Measurements from ENCODE around the gene OPHN1. TPM values are rescaled to one million over a fixed set of nuclear protein-coding genes. Genes with fewer than 3 reads are reported as not detected.
A peak's percentile ranks its signal among the peaks of the same experiment; 100 is the strongest.
"Not testable (repeated sequence)": the region's sequence is repeated elsewhere in the genome, so short reads cannot be mapped to it uniquely, and the experiment has no call there.

The OPHN1 gene
- total and polyA plus RNA-seq, 12 donors: 2.1 to 7.1 (median 5.2) TPM

- no peaks in the 10 kb centered on the region for H3K4me1 ChIP-seq
- no peak overlapping the region for H3K4me3 ChIP-seq
- no peaks in the 10 kb centered on the region for H3K9me3 ChIP-seq
- H3K27ac ChIP-seq: no peak overlapping the region
- H3K27me3 ChIP-seq: peaks cover 0 to 1% (median 0%) of the 10 kb centered on the region in 7 donors
- WGBS, 2 donors: 46% methylated on average over 3 of the region's 3 CpGs
- intact Hi-C loops (cut with DNase I): no loop called here
- no peaks in the 10 kb centered on the region for H3K36me3 ChIP-seq
- TF ChIP-seq CTCF (IDR thresholded peaks at IDR 0.05): no peak
- no peak for DNase-seq
- no peak for ATAC-seq
Measured at GRCh38 chrX:68354879-68355628, 78.2 kb downstream of the OPHN1 start.

GRCh38 chrX:68345025-68345424 lies 88.3 kb downstream of the OPHN1 start:
- Histone ChIP-seq H3K4me3 (no peak overlapping the region), H3K27me3 (peaks cover 0 to 10% (median 0%) of the 10 kb centered on the region in 7 donors), H3K4me1 (peaks cover 0 to 7% (median 0%) of the 10 kb centered on the region in 9 donors), H3K27ac (no peak overlapping the region), H3K9me3 (no peaks in the 10 kb centered on the region), H3K36me3 (no peaks in the 10 kb centered on the region)
- ATAC-seq (no peak), DNase-seq (no peak)
- intact Hi-C loops (cut with DNase I): no loop called here
- 33 to 38% methylated on average over 1 of the region's 1 CpG for WGBS, 2 donors
- no peak for TF ChIP-seq CTCF (IDR thresholded peaks at IDR 0.05)

GRCh38 chrX:68343551-68343950 lies 89.7 kb downstream of the OPHN1 start:
- DNase-seq (no peak), ATAC-seq (no peak)
- no peak overlapping the region for H3K27ac ChIP-seq
- peaks cover 0 to 10% (median 0%) of the 10 kb centered on the region in 7 donors for H3K27me3 ChIP-seq
- intact Hi-C loops (cut with DNase I): no loop called here
- no peaks in the 10 kb centered on the region for H3K9me3 ChIP-seq
- no peak for TF ChIP-seq CTCF (IDR thresholded peaks at IDR 0.05)
- no peaks in the 10 kb centered on the region for H3K36me3 ChIP-seq
- H3K4me3 ChIP-seq: no peak overlapping the region
- H3K4me1 ChIP-seq: peaks cover 0 to 7% (median 0%) of the 10 kb centered on the region in 9 donors
- WGBS, 2 donors: 93 to 97% methylated on average over 3 of the region's 3 CpGs

GRCh38 chrX:68332201-68332731 lies 101.0 kb downstream of the OPHN1 start:
- H3K27ac ChIP-seq: no peak overlapping the region

GRCh38 chrX:68326841-68327240 lies 106.5 kb downstream of the OPHN1 start:
- ATAC-seq; H3K27me3 ChIP-seq; H3K27ac ChIP-seq; H3K9me3 ChIP-seq; intact Hi-C loops (cut with DNase I); H3K36me3 ChIP-seq; H3K4me1 ChIP-seq; DNase-seq; H3K4me3 ChIP-seq: not testable (repeated sequence)
- WGBS, 2 donors: 97% methylated on average over 9 of the region's 30 CpGs; no CpG with 5 or more reads in 1 of the 2 donors

More at GRCh38 chrX:68332201-68332731, 101.0 kb downstream of the OPHN1 start:
- peaks cover 0 to 11% (median 0%) of the 10 kb centered on the region in 9 donors for H3K4me1 ChIP-seq
- ATAC-seq: peak in 2 of 8 donors; percentile 51 to 52
- no peaks in the 10 kb centered on the region for H3K9me3 ChIP-seq
- H3K36me3 ChIP-seq: no peaks in the 10 kb centered on the region
- H3K27me3 ChIP-seq: peaks cover 0 to 17% (median 0%) of the 10 kb centered on the region in 7 donors
- DNase-seq: no peak
- intact Hi-C loops (cut with DNase I): no loop called here
- H3K4me3 ChIP-seq: no peak overlapping the region
- 42 to 49% methylated on average over 4 of the region's 4 CpGs for WGBS, 2 donors
- no peak for TF ChIP-seq CTCF (IDR thresholded peaks at IDR 0.05)
